Measurements from ENCODE around the gene RPS6KA3.

- TF ChIP-seq CUX1 (CRISPR knock-in tag; IDR thresholded peaks at IDR 0.05) (no peak), CREB1 (IDR thresholded peaks at IDR 0.05) (no peak), CREB1 (CRISPR knock-in tag; IDR thresholded peaks at IDR 0.05) (no peak), MTA3 (IDR thresholded peaks at IDR 0.05; ENCODE audit: borderline replicate concordance) (no peak), EHMT2 (IDR thresholded peaks at IDR 0.05) (no peak), ZSCAN29 (IDR thresholded peaks at IDR 0.05) (no peak), CTCF (IDR thresholded peaks at IDR 0.05 in 2 of 3, conservative IDR thresholded peaks at IDR 0.05 in 1 of 3; ENCODE audit: insufficient read depth in 2 of 3, low read depth in 1 of 3, low read length in 3 of 3) (no peak), SMAD1 (IDR thresholded peaks at IDR 0.05; ENCODE audit: low read depth, low read length, partially characterized antibody) (no peak), ZBTB5 (IDR thresholded peaks at IDR 0.05) (no peak), U2AF2 (optimal IDR thresholded peaks at IDR 0.05; ENCODE audit: low read depth, low read length) (no peak), RAD21 (CRISPR knock-in tag; conservative IDR thresholded peaks at IDR 0.05 in 1 of 2, IDR thresholded peaks at IDR 0.05 in 1 of 2) (no peak), POLR2A (conservative IDR thresholded peaks at IDR 0.05) (no peak), SUPT5H (IDR thresholded peaks at IDR 0.05) (no peak), RCOR1 (IDR thresholded peaks at IDR 0.05; ENCODE audit: borderline replicate concordance in 1 of 2, low read depth in 2 of 2, low read length in 2 of 2) (no peak)
These were observed 122.2 kb downstream of the RPS6KA3 start for GRCh38 chrX:20144491-20144890.
